K562 (cell line): ENCODE data around the gene TMC2.

Experiments used
- EZH2 ChIP-seq: IDR thresholded peaks from 2 replicates; pipeline ENCODE4 v1.6.1; 2012; ENCODE audit warnings: low read depth, mild to moderate bottlenecking, inconsistent platforms, low read length, borderline replicate concordance
- PRMT5 ChIP-seq: sonication (generic); formaldehyde crosslinking; IDR thresholded peaks from 2 replicates; pipeline ENCODE4 v1.5.0; 2020; ENCODE audit warnings: missing genetic modification reagents
- SMARCA4 ChIP-seq: fragments of 450-650 bp; IDR thresholded peaks from 2 replicates; pipeline ENCODE4 v1.6.1; 2016
- TEAD4 ChIP-seq, 2 experiments: sonication (generic) in 1 of 2; formaldehyde crosslinking in 1 of 2; IDR thresholded peaks; 2 replicates each; pipeline versions ENCODE4 v1.6.1 to v1.8.0; 2012 to 2022; ENCODE audit warnings: borderline replicate concordance in 1 of 2, inconsistent platforms in 1 of 2, low read length in 1 of 2, mild to moderate bottlenecking in 1 of 2, missing genetic modification reagents in 1 of 2
- ZFX ChIP-seq: sonication (generic); formaldehyde crosslinking; IDR thresholded peaks from 2 replicates; pipeline ENCODE4 v1.8.0; 2022; ENCODE audit warnings: mild to moderate bottlenecking, missing genetic modification reagents, moderate library complexity
- TF ChIP-seq, protein P1 (sequence below): fragments of 450-650 bp; formaldehyde crosslinking; IDR thresholded peaks from 2 replicates; pipeline ENCODE4 v1.4.0; 2022; ENCODE audit warnings: missing genetic modification characterization

DNA sequence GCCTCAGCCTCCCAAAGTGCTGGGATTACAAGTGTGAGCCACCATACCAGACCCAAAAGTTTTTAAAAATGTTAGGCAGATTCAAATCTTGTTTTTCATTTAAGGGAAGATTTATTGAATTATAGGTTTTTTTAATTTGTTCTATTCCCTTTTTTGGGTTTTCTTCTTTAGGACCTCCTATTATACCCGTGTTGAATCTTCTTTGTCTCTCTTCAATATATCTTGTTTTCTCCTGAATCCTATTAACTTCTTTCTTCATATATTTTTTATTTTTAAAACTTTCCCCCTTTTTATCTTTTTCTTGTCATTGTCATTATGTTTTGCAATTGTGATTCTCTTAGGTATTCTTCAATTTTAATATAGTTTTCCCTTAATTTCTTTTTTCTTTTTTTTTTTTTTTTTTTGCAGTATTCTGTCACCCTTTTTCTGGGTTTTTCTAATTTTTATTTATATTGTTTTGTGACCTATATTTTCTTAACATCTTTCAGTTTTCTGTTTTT, 70.2 kb downstream of the TMC2 start:
- TF ChIP-seq PRMT5 (CRISPR knock-in tag), result no peak
- no peak for TF ChIP-seq EZH2
- TF ChIP-seq TEAD4 (IDR thresholded peaks at IDR 0.05; ENCODE audit: low read length), result no peak
- TF ChIP-seq TEAD4 (CRISPR knock-in tag; IDR thresholded peaks at IDR 0.05; ENCODE audit: borderline replicate concordance), result no peak
- TF ChIP-seq, protein P1, sequence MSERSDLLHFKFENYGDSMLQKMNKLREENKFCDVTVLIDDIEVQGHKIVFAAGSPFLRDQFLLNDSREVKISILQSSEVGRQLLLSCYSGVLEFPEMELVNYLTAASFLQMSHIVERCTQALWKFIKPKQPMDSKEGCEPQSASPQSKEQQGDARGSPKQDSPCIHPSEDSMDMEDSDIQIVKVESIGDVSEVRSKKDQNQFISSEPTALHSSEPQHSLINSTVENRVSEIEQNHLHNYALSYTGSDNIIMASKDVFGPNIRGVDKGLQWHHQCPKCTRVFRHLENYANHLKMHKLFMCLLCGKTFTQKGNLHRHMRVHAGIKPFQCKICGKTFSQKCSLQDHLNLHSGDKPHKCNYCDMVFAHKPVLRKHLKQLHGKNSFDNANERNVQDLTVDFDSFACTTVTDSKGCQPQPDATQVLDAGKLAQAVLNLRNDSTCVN (CRISPR knock-in tag), result no peak
- TF ChIP-seq ZFX (CRISPR knock-in tag), result no peak
- TF ChIP-seq SMARCA4, result no peak
